IMR-90 (cell line): ENCODE data around the gene LRPAP1. TPM values are rescaled to one million over a fixed set of nuclear protein-coding genes. Genes with fewer than 3 reads are reported as not detected.

Experiments used
- ATAC-seq: fragments of 200-7000 bp; cut with Tn5 transposase; 2 replicates; pipeline ENCODE4 v1.9.1; 2020; ENCODE audit warnings: low read depth, mild to moderate bottlenecking, moderate library complexity
- BruUV-seq: library from RNA; stranded (reverse); fragments of 400-500 nt; replicated peaks from 2 replicates; lab custom pipeline; 2021; lab: Mats Ljungman, UMichigan
- CTCF ChIA-PET: fragments of 300-600 bp; formaldehyde crosslinking; extraction: SDS; loops from one replicate; lab custom pipeline; 2021; ENCODE audit warnings: antibody characterized with exemption; lab: Yijun Ruan, JAX
- POLR2A ChIA-PET: fragments of 300-600 bp; sonication (Branson Sonifier 250); formaldehyde crosslinking; loops from one replicate; lab custom pipeline; 2022; ENCODE audit warnings: antibody characterized with exemption; ENCODE audit not compliant: unreplicated experiment; lab: Charles Lee
- DNase-seq: peaks from one replicate; pipeline ENCODE4 v3.0.0; 2013
- H2AFZ ChIP-seq: replicated peaks from 2 replicates; pipeline ENCODE3; 2013; ENCODE audit warnings: low read length, mild to moderate bottlenecking; ENCODE audit not compliant: poor library complexity
- H2AK5ac ChIP-seq: 2 replicates; pipeline ENCODE4 v1.6.1; 2013; ENCODE audit warnings: low read depth, low read length, inconsistent platforms
- H2AK9ac ChIP-seq: replicated peaks from 2 replicates; pipeline ENCODE3; 2013; ENCODE audit warnings: mild to moderate bottlenecking, low read depth, low read length, moderate library complexity; ENCODE audit not compliant: poor library complexity
- H2BK120ac ChIP-seq: 2 replicates; pipeline ENCODE4 v1.6.1; 2013; ENCODE audit warnings: low read depth, low read length, inconsistent platforms
- H2BK15ac ChIP-seq: 3 replicates; pipeline ENCODE4 v1.6.1; 2013; ENCODE audit warnings: low read depth, low read length, inconsistent platforms
- H2BK20ac ChIP-seq: 2 replicates; pipeline ENCODE4 v1.6.1; 2013; ENCODE audit warnings: low read depth, mild to moderate bottlenecking, inconsistent platforms, low read length, moderate library complexity
- H2BK5ac ChIP-seq: 2 replicates; pipeline ENCODE4 v1.6.1; 2013; ENCODE audit warnings: mild to moderate bottlenecking, low read depth, low read length, inconsistent platforms; ENCODE audit not compliant: poor library complexity, severe bottlenecking
- H3K14ac ChIP-seq: replicated peaks from 2 replicates; pipeline ENCODE4 v1.6.1; 2013; ENCODE audit warnings: low read depth, low read length, inconsistent platforms
- H3K18ac ChIP-seq: 2 replicates; pipeline ENCODE4 v1.6.1; 2013; ENCODE audit warnings: low read depth, low read length, control low read depth
- H3K23ac ChIP-seq: 2 replicates; pipeline ENCODE4 v1.6.1; 2013; ENCODE audit warnings: low read depth, low read length, inconsistent platforms
- H3K27ac ChIP-seq: 2 replicates; pipeline ENCODE4 v1.5.1; 2013; ENCODE audit warnings: mild to moderate bottlenecking, control low read depth, low read length; ENCODE audit not compliant: insufficient read depth
- H3K27me3 ChIP-seq: 2 replicates; pipeline ENCODE4 v1.6.1; 2013; ENCODE audit warnings: low read length; ENCODE audit not compliant: control insufficient read depth, insufficient read depth
- H3K36me3 ChIP-seq: 2 replicates; pipeline ENCODE4 v1.6.1; 2013; ENCODE audit warnings: low read length, mixed read lengths; ENCODE audit not compliant: control insufficient read depth, insufficient read depth
- H3K4ac ChIP-seq: 2 replicates; pipeline ENCODE4 v1.6.1; 2013; ENCODE audit warnings: low read depth, low read length, inconsistent platforms
- H3K4me1 ChIP-seq: 2 replicates; pipeline ENCODE4 v1.6.1; 2013; ENCODE audit warnings: low read length, mixed read lengths; ENCODE audit not compliant: control insufficient read depth, insufficient read depth
- H3K4me2 ChIP-seq: 2 replicates; pipeline ENCODE4 v1.6.1; 2013; ENCODE audit warnings: low read depth, mild to moderate bottlenecking, control low read depth, low read length, moderate library complexity
- H3K4me3 ChIP-seq: 2 replicates; pipeline ENCODE4 v1.5.1; 2013; ENCODE audit warnings: low read depth, mild to moderate bottlenecking, control low read depth, low read length, moderate library complexity; ENCODE audit not compliant: insufficient read depth
- H3K56ac ChIP-seq: 2 replicates; pipeline ENCODE4 v1.6.1; 2013; ENCODE audit warnings: low read length, inconsistent platforms; ENCODE audit not compliant: insufficient read depth; ENCODE audit errors: extremely low read depth
- H3K79me1 ChIP-seq, 2 experiments: 2 replicates each; pipeline ENCODE4 v1.6.1; 2013; ENCODE audit warnings: low read length in 2 of 2, inconsistent platforms in 1 of 2, low read depth in 1 of 2
- H3K9ac ChIP-seq: 2 replicates; pipeline ENCODE4 v1.6.1; 2013; ENCODE audit warnings: low read depth, low read length, control low read depth
- H3K9me1 ChIP-seq: 2 replicates; pipeline ENCODE4 v1.6.1; 2013; ENCODE audit warnings: low read length, inconsistent platforms; ENCODE audit not compliant: insufficient read depth
- H3K9me3 ChIP-seq: 2 replicates; pipeline ENCODE4 v1.6.1; 2013; ENCODE audit warnings: low read length; ENCODE audit not compliant: control insufficient read depth, insufficient read depth
- H4K20me1 ChIP-seq: 2 replicates; pipeline ENCODE4 v1.6.1; 2013; ENCODE audit warnings: low read length, inconsistent platforms; ENCODE audit not compliant: insufficient read depth
- H4K5ac ChIP-seq: 2 replicates; pipeline ENCODE4 v1.6.1; 2013; ENCODE audit warnings: mild to moderate bottlenecking, low read depth, low read length, control low read depth
- H4K8ac ChIP-seq, 2 experiments: 2 replicates each; pipeline ENCODE4 v1.6.1; 2013; ENCODE audit warnings: low read depth in 2 of 2, low read length in 2 of 2, control low read depth in 1 of 2, inconsistent platforms in 1 of 2
- H4K91ac ChIP-seq: 2 replicates; pipeline ENCODE4 v1.6.1; 2013; ENCODE audit warnings: low read depth, low read length, inconsistent platforms; ENCODE audit not compliant: insufficient read depth
- BHLHE40 ChIP-seq: fragments of 150-350 bp; IDR thresholded peaks from 2 replicates; pipeline ENCODE4 v1.6.1; 2016; ENCODE audit warnings: mild to moderate bottlenecking, low read depth, low read length
- CEBPB ChIP-seq: IDR thresholded peaks from 2 replicates; pipeline ENCODE4 v1.6.1; 2012; ENCODE audit warnings: low read depth, low read length, improper control_type of control experiment
- CHD1 ChIP-seq: IDR thresholded peaks from 2 replicates; pipeline ENCODE4 v1.6.1; 2012; ENCODE audit warnings: low read depth, low read length, improper control_type of control experiment
- FOS ChIP-seq: fragments of 150-350 bp; IDR thresholded peaks from 2 replicates; pipeline ENCODE4 v1.6.1; 2016; ENCODE audit warnings: low read depth, low read length
- MAFK ChIP-seq: IDR thresholded peaks from 2 replicates; pipeline ENCODE4 v1.6.1; 2012; ENCODE audit warnings: low read depth, low read length, improper control_type of control experiment
- MAZ ChIP-seq: IDR thresholded peaks from 2 replicates; pipeline ENCODE4 v1.6.1; 2012; ENCODE audit warnings: low read depth, mild to moderate bottlenecking, low read length, improper control_type of control experiment, moderate library complexity, borderline replicate concordance
- MXI1 ChIP-seq: IDR thresholded peaks from 2 replicates; pipeline ENCODE4 v1.6.1; 2012; ENCODE audit warnings: low read depth, mild to moderate bottlenecking, low read length, moderate library complexity, borderline replicate concordance
- NFE2L2 ChIP-seq: fragments of 150-350 bp; IDR thresholded peaks from 2 replicates; pipeline ENCODE4 v1.6.1; 2016; ENCODE audit warnings: low read depth, mild to moderate bottlenecking, low read length
- POLR2A ChIP-seq: IDR thresholded peaks from 2 replicates; pipeline ENCODE4 v1.6.1; 2012; ENCODE audit warnings: mild to moderate bottlenecking, low read depth, low read length
- RAD21 ChIP-seq: IDR thresholded peaks from 2 replicates; pipeline ENCODE4 v1.6.1; 2012; ENCODE audit warnings: low read length, improper control_type of control experiment
- RCOR1 ChIP-seq: IDR thresholded peaks from 2 replicates; pipeline ENCODE4 v1.6.1; 2012; ENCODE audit warnings: mild to moderate bottlenecking, low read length, improper control_type of control experiment; ENCODE audit not compliant: insufficient replicate concordance
- RFX5 ChIP-seq: IDR thresholded peaks from 2 replicates; pipeline ENCODE4 v1.8.0; 2012; ENCODE audit warnings: low read depth, mild to moderate bottlenecking, low read length, moderate library complexity
- SMC3 ChIP-seq: fragments of 150-350 bp; IDR thresholded peaks from 2 replicates; pipeline ENCODE4 v1.6.1; 2016; ENCODE audit warnings: low read depth, mild to moderate bottlenecking, antibody characterized with exemption, low read length, moderate library complexity
- WGBS, 2 experiments: methylation state at CpG; one replicate each; pipeline versions ENCODE4 v1.1.5 to v1.1.7; 2013; ENCODE audit warnings: missing lambda C conversion rate in 2 of 2; ENCODE audit not compliant: insufficient read length in 1 of 2; ENCODE audit errors: extremely low coverage in 2 of 2; 5-methylcytosine and 5-hydroxymethylcytosine counted together
- dilution Hi-C: fragments of 300-500 bp; cut with HindIII; formaldehyde crosslinking; loops from one replicate; pipeline ENCODE4 v1.14.3; 2018; ENCODE audit warnings: low sequenced_read_pairs; ENCODE audit not compliant: unreplicated experiment
- in situ Hi-C: fragments of 300-500 bp; cut with MboI; formaldehyde crosslinking; loops from 3 replicates; pipeline ENCODE4 v1.14.3; 2019; ENCODE audit warnings: low sequenced_read_pairs, inconsistent platforms, mixed read lengths
- intact Hi-C: fragments of 100-400 bp; cut with micrococcal nuclease; formaldehyde crosslinking; loops from 2 replicates; pipeline ENCODE4 v1.10.0; 2022
- polyA plus RNA-seq, 3 experiments: library from polyadenylated mRNA; depleted of rRNA; stranded (reverse); fragments of >200 nt; gene quantifications; 2 replicates each; pipeline ENCODE4 v1.2.3, GENCODE V29; 2012; ENCODE audit warnings: low replicate concordance in 1 of 3
- total RNA-seq: library from RNA; depleted of rRNA; stranded (reverse); fragments of >200 nt; gene quantifications from 2 replicates; pipeline ENCODE4 v1.2.3, GENCODE V29; 2012
- TF ChIP-seq, protein P1 (sequence below): conservative IDR thresholded peaks from 2 replicates; pipeline ENCODE4 v1.5.1; 2012; ENCODE audit warnings: mild to moderate bottlenecking, low read depth, low read length, improper control_type of control experiment
- TF ChIP-seq, protein P2 (sequence below): fragments of 150-350 bp; IDR thresholded peaks from 2 replicates; pipeline ENCODE4 v1.6.1; 2017; ENCODE audit warnings: mild to moderate bottlenecking, antibody characterized with exemption, low read length, low read depth
- TF ChIP-seq, protein P3 (sequence below): fragments of 150-350 bp; IDR thresholded peaks from 2 replicates; pipeline ENCODE4 v1.6.1; 2016; ENCODE audit warnings: low read depth, mild to moderate bottlenecking, low read length, moderate library complexity, borderline replicate concordance

Gene LRPAP1
- total and polyA plus RNA-seq, 2 of the 4 experiments (the other 2 are of a cell fraction) = 135 to 175 TPM

DNA sequence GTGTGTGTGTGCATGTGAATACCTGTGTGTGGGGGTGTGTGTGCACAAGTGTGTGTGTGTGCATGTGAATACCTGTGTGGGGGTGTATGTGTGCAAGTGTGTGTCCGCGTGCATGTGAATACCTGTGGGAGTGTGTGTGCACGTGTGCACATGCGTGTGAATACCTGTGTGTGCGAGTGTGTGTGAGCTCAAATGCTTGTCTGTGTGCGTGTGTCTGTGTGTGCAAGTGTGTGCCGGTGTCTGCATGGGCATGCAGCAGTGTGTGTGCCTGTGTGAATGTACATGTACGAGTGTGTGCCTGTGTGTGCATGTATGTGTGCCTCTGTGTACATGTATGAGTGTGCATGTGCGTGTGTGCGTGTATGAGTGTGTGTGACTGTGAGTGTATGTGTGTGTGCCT is 64.1 kb downstream of the LRPAP1 start:
- CTCF ChIA-PET = no interaction called here
- no peak overlapping the region for H4K5ac ChIP-seq
- no peaks in the 10 kb centered on the region for H3K4me1 ChIP-seq
- H3K4me3 ChIP-seq = no peak overlapping the region
- no peak overlapping the region for H3K14ac ChIP-seq
- H2AFZ ChIP-seq = no peak overlapping the region
- H3K18ac ChIP-seq = no peak overlapping the region
- H2BK20ac ChIP-seq = no peak overlapping the region
- H2BK5ac ChIP-seq = no peak overlapping the region
- in situ Hi-C loops (no loop called here), dilution Hi-C loops (no loop called here), intact Hi-C loops (no loop called here)
- no peak for DNase-seq
- no peak overlapping the region for H3K27ac ChIP-seq
- BruUV-seq = no TSS peak
- ATAC-seq = no peak
- 0 out of 2 replicates have a peak, but pooled peaks cover 5% of the 10 kb centered on the region for H3K9me1 ChIP-seq
- H3K56ac ChIP-seq = no peak overlapping the region
- H4K20me1 ChIP-seq = 0 out of 2 replicates have a peak, but pooled peaks cover 8% of the 10 kb centered on the region
- no peak overlapping the region for H2AK5ac ChIP-seq
- no peak overlapping the region for H3K9ac ChIP-seq
- no peak overlapping the region for H4K91ac ChIP-seq
- no peak overlapping the region for H4K8ac ChIP-seq
- 99% methylated on average over 8 of the region's 10 CpGs; no CpG with 5 or more reads in 1 of the 2 experiments for WGBS, 2 experiments
- no peaks in the 10 kb centered on the region for H3K79me1 ChIP-seq
- H3K4me2 ChIP-seq = no peak overlapping the region
- H3K36me3 ChIP-seq = no peaks in the 10 kb centered on the region
- no peak overlapping the region for H2AK9ac ChIP-seq
- POLR2A ChIA-PET = no interaction called here
- H2BK15ac ChIP-seq = no peak overlapping the region
- no peak overlapping the region for H3K23ac ChIP-seq
- peaks cover 40% of the 10 kb centered on the region for H3K27me3 ChIP-seq
- no peaks in the 10 kb centered on the region for H3K9me3 ChIP-seq
- TF ChIP-seq, protein P1, sequence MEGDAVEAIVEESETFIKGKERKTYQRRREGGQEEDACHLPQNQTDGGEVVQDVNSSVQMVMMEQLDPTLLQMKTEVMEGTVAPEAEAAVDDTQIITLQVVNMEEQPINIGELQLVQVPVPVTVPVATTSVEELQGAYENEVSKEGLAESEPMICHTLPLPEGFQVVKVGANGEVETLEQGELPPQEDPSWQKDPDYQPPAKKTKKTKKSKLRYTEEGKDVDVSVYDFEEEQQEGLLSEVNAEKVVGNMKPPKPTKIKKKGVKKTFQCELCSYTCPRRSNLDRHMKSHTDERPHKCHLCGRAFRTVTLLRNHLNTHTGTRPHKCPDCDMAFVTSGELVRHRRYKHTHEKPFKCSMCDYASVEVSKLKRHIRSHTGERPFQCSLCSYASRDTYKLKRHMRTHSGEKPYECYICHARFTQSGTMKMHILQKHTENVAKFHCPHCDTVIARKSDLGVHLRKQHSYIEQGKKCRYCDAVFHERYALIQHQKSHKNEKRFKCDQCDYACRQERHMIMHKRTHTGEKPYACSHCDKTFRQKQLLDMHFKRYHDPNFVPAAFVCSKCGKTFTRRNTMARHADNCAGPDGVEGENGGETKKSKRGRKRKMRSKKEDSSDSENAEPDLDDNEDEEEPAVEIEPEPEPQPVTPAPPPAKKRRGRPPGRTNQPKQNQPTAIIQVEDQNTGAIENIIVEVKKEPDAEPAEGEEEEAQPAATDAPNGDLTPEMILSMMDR = no peak
- TF ChIP-seq CEBPB = no peak
- no peak for TF ChIP-seq MAZ
- TF ChIP-seq CHD1 = no peak
- no peak for TF ChIP-seq RFX5
- TF ChIP-seq BHLHE40 = no peak
- no peak for TF ChIP-seq FOS
- TF ChIP-seq RAD21 = no peak
- TF ChIP-seq SMC3 = no peak
- no peak for TF ChIP-seq RCOR1
- TF ChIP-seq NFE2L2 = no peak
- TF ChIP-seq MAFK = no peak
- TF ChIP-seq, protein P2, sequence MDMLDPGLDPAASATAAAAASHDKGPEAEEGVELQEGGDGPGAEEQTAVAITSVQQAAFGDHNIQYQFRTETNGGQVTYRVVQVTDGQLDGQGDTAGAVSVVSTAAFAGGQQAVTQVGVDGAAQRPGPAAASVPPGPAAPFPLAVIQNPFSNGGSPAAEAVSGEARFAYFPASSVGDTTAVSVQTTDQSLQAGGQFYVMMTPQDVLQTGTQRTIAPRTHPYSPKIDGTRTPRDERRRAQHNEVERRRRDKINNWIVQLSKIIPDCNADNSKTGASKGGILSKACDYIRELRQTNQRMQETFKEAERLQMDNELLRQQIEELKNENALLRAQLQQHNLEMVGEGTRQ = no peak
- TF ChIP-seq POLR2A = no peak
- TF ChIP-seq, protein P3, sequence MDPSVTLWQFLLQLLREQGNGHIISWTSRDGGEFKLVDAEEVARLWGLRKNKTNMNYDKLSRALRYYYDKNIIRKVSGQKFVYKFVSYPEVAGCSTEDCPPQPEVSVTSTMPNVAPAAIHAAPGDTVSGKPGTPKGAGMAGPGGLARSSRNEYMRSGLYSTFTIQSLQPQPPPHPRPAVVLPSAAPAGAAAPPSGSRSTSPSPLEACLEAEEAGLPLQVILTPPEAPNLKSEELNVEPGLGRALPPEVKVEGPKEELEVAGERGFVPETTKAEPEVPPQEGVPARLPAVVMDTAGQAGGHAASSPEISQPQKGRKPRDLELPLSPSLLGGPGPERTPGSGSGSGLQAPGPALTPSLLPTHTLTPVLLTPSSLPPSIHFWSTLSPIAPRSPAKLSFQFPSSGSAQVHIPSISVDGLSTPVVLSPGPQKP = no peak
- TF ChIP-seq MXI1 = no peak
- no peak overlapping the region for H2BK120ac ChIP-seq
- H3K4ac ChIP-seq = no peak overlapping the region
